Naive thymus-derived CD4-positive, alpha-beta T cell (primary cell): Measurements from ENCODE around the gene NTM. TPM values are rescaled to one million over a fixed set of nuclear protein-coding genes. Genes with fewer than 3 reads are reported as not detected.

Experiments used
- ATAC-seq: fragments of 150-1000 bp; cut with Tn5 transposase; 2 replicates; pipeline ENCODE4 v1.10.0; 2021; ENCODE audit warnings: mild to moderate bottlenecking, moderate library complexity
- CTCF ChIA-PET: fragments of 350-600 bp; sonication (Branson Sonifier 250); formaldehyde crosslinking; loops from one replicate; lab custom pipeline; 2021; ENCODE audit warnings: antibody characterized with exemption; lab: Charles Lee
- POLR2A ChIA-PET: fragments of 350-600 bp; sonication (Branson Sonifier 250); formaldehyde crosslinking; loops from one replicate; lab custom pipeline; 2021; ENCODE audit warnings: antibody characterized with exemption, inconsistent platforms; lab: Charles Lee
- DNase-seq, 9 donors: peaks; one replicate each; pipeline versions ENCODE4 v3.0.0 to v3.0.0-alpha.2; 2020 to 2022; ENCODE audit warnings: mixed read lengths in 1 of 9
- H3K27ac ChIP-seq: one replicate; pipeline ENCODE4 v1.7.0; 2013; ENCODE audit warnings: mild to moderate bottlenecking, low read depth, low read length, moderate library complexity
- H3K27me3 ChIP-seq, 2 donors: one replicate each; pipeline ENCODE4 v1.7.0; 2013; ENCODE audit warnings: low read length in 2 of 2, mild to moderate bottlenecking in 2 of 2, moderate library complexity in 2 of 2; ENCODE audit not compliant: control insufficient read depth in 2 of 2, insufficient read depth in 2 of 2
- H3K36me3 ChIP-seq, 3 experiments: 1 replicate in 2 of 3; 2 replicates in 1 of 3; pipeline ENCODE4 v1.7.0; 2013; ENCODE audit warnings: low read length in 3 of 3, mild to moderate bottlenecking in 3 of 3, moderate library complexity in 1 of 3; ENCODE audit not compliant: insufficient read depth in 3 of 3, control insufficient read depth in 2 of 3
- H3K4me1 ChIP-seq, 2 donors: one replicate each; pipeline ENCODE4 v1.7.0; 2013; ENCODE audit warnings: low read length in 2 of 2, mild to moderate bottlenecking in 2 of 2, moderate library complexity in 1 of 2; ENCODE audit not compliant: control insufficient read depth in 2 of 2, insufficient read depth in 2 of 2
- H3K4me3 ChIP-seq: 2 replicates; pipeline ENCODE4 v1.7.0; 2013; ENCODE audit warnings: mild to moderate bottlenecking, low read length
- H3K9me3 ChIP-seq, 3 experiments: 1 replicate in 2 of 3; 2 replicates in 1 of 3; pipeline ENCODE4 v1.7.0; 2013; ENCODE audit warnings: low read length in 3 of 3; ENCODE audit not compliant: control insufficient read depth in 2 of 3
- H3K27ac Mint-ChIP-seq, 9 donors: one replicate each; pipeline ENCODE4 v1.8.0; 2020 to 2022; ENCODE audit warnings: mixed read lengths in 9 of 9, mild to moderate bottlenecking in 8 of 9, moderate library complexity in 5 of 9, inconsistent platforms in 2 of 9
- H3K27me3 Mint-ChIP-seq, 5 donors: one replicate each; pipeline ENCODE4 v1.8.0; 2021 to 2022; ENCODE audit warnings: mixed read lengths in 5 of 5, mild to moderate bottlenecking in 1 of 5
- H3K36me3 Mint-ChIP-seq, 5 donors: one replicate each; pipeline ENCODE4 v1.8.0; 2020 to 2022; ENCODE audit warnings: mixed read lengths in 5 of 5, mild to moderate bottlenecking in 3 of 5, inconsistent platforms in 1 of 5
- H3K4me1 Mint-ChIP-seq, 7 donors: one replicate each; pipeline ENCODE4 v1.8.0; 2020 to 2022; ENCODE audit warnings: mixed read lengths in 7 of 7, mild to moderate bottlenecking in 3 of 7, inconsistent platforms in 1 of 7
- H3K4me3 Mint-ChIP-seq, 10 donors: one replicate each; pipeline ENCODE4 v1.8.0; 2020 to 2022; ENCODE audit warnings: mild to moderate bottlenecking in 10 of 10, mixed read lengths in 10 of 10, moderate library complexity in 6 of 10, inconsistent platforms in 2 of 10
- H3K9me3 Mint-ChIP-seq, 11 donors: one replicate each; pipeline ENCODE4 v1.8.0; 2020 to 2022; ENCODE audit warnings: mixed read lengths in 11 of 11, mild to moderate bottlenecking in 4 of 11, inconsistent platforms in 1 of 11, moderate library complexity in 1 of 11
- intact Hi-C, 2 donors: fragments of 100-400 bp; cut with micrococcal nuclease; formaldehyde crosslinking; loops; one replicate each; pipeline ENCODE4 v1.15.1; 2023
- polyA plus RNA-seq, 2 donors: library from polyadenylated mRNA; unstranded; fragments of 300-500 nt; fragmentation: Illumina TruSeq; gene quantifications; one replicate each; pipeline ENCODE4 v1.2.3, GENCODE V29; 2021
- total RNA-seq, 6 experiments: library from RNA in 5 of 6; stranded (reverse) in 5 of 6; gene quantifications; 1 replicate in 5 of 6; 2 replicates in 1 of 6; pipeline ENCODE4 v1.2.3 and lab custom pipeline; 2021 to 2026

The NTM gene
- total and polyA plus RNA-seq, 7 experiments from 2014 or later = not detected

GRCh38 chr11:132242632-132243031 is 872.2 kb downstream of the NTM start:
- no peaks in the 10 kb centered on the region for H3K36me3 Mint-ChIP-seq
- no peaks in the 10 kb centered on the region for H3K4me1 Mint-ChIP-seq
- no peaks in the 10 kb centered on the region for H3K9me3 ChIP-seq
- CTCF ChIA-PET = no interaction called here
- no peaks in the 10 kb centered on the region for H3K27me3 Mint-ChIP-seq
- no peak overlapping the region for H3K4me3 Mint-ChIP-seq
- H3K4me3 ChIP-seq = no peak overlapping the region
- no peaks in the 10 kb centered on the region for H3K27me3 ChIP-seq
- H3K27ac ChIP-seq = no peak overlapping the region
- no peak overlapping the region for H3K27ac Mint-ChIP-seq
- POLR2A ChIA-PET = interaction anchor here (0.6 kb wide), 1 partner anchor 586 kb away, joined by 3 read pairs; no protein-coding TSS in a partner anchor
- intact Hi-C loops = loop anchor here in 1 of 2 donors (10.0 kb wide), 1 partner anchor 58 kb away; no protein-coding TSS in a partner anchor
- peaks cover 0 to 8% (median 1%) of the 10 kb centered on the region in 11 donors for H3K9me3 Mint-ChIP-seq
- ATAC-seq (no peak), DNase-seq (no peak)
- H3K4me1 ChIP-seq = no peaks in the 10 kb centered on the region
- no peaks in the 10 kb centered on the region for H3K36me3 ChIP-seq

GRCh38 chr11:132244846-132245245 is 874.4 kb downstream of the NTM start:
- H3K27me3 ChIP-seq = no peaks in the 10 kb centered on the region
- intact Hi-C loops = loop anchor here in 1 of 2 donors (10.0 kb wide), 1 partner anchor 60 kb away; no protein-coding TSS in a partner anchor
- Mint-ChIP-seq H3K4me1 (no peaks in the 10 kb centered on the region), H3K4me3 (no peak overlapping the region), H3K9me3 (peaks cover 0 to 9% (median 3%) of the 10 kb centered on the region in 11 donors), H3K27ac (no peak overlapping the region), H3K27me3 (no peaks in the 10 kb centered on the region), H3K36me3 (no peaks in the 10 kb centered on the region)
- H3K27ac ChIP-seq = no peak overlapping the region
- H3K4me1 ChIP-seq = no peaks in the 10 kb centered on the region
- no peak overlapping the region for H3K4me3 ChIP-seq
- POLR2A ChIA-PET = no interaction called here
- H3K36me3 ChIP-seq = no peaks in the 10 kb centered on the region
- DNase-seq (no peak), ATAC-seq (no peak)
- CTCF ChIA-PET = no interaction called here
- no peaks in the 10 kb centered on the region for H3K9me3 ChIP-seq

- POLR2A ChIA-PET = no interaction called here
- no peaks in the 10 kb centered on the region for H3K36me3 Mint-ChIP-seq
- intact Hi-C loops = loop anchor here in 1 of 2 donors (10.0 kb wide), 1 partner anchor 61 kb away; no protein-coding TSS in a partner anchor
- Histone ChIP-seq H3K27ac (no peak overlapping the region), H3K27me3 (no peaks in the 10 kb centered on the region), H3K9me3 (no peaks in the 10 kb centered on the region), H3K36me3 (no peaks in the 10 kb centered on the region), H3K4me3 (no peak overlapping the region), H3K4me1 (no peaks in the 10 kb centered on the region)
- H3K4me1 Mint-ChIP-seq = no peaks in the 10 kb centered on the region
- no peak overlapping the region for H3K4me3 Mint-ChIP-seq
- CTCF ChIA-PET = no interaction called here
- ATAC-seq (no peak), DNase-seq (no peak)
- no peaks in the 10 kb centered on the region for H3K27me3 Mint-ChIP-seq
- H3K27ac Mint-ChIP-seq = no peak overlapping the region
- peaks cover 0 to 15% (median 4%) of the 10 kb centered on the region in 11 donors for H3K9me3 Mint-ChIP-seq
These were observed 875.3 kb downstream of the NTM start for GRCh38 chr11:132245403-132246385.

GRCh38 chr11:132248580-132248979 is 878.2 kb downstream of the NTM start:
- CTCF ChIA-PET = no interaction called here
- DNase-seq = no peak
- H3K27ac ChIP-seq = no peak overlapping the region
- no peaks in the 10 kb centered on the region for H3K4me1 Mint-ChIP-seq
- no peak overlapping the region for H3K4me3 ChIP-seq
- H3K4me3 Mint-ChIP-seq = no peak overlapping the region
- H3K4me1 ChIP-seq = no peaks in the 10 kb centered on the region
- H3K9me3 ChIP-seq = no peaks in the 10 kb centered on the region
- intact Hi-C loops = loop anchor here in 1 of 2 donors (10.0 kb wide), 1 partner anchor 64 kb away; no protein-coding TSS in a partner anchor
- no peaks in the 10 kb centered on the region for H3K36me3 ChIP-seq
- H3K9me3 Mint-ChIP-seq = peaks cover 2 to 15% (median 4%) of the 10 kb centered on the region in 11 donors
- no peaks in the 10 kb centered on the region for H3K27me3 Mint-ChIP-seq
- no peaks in the 10 kb centered on the region for H3K27me3 ChIP-seq
- no peak overlapping the region for H3K27ac Mint-ChIP-seq
- POLR2A ChIA-PET = no interaction called here
- no peak for ATAC-seq
- H3K36me3 Mint-ChIP-seq = no peaks in the 10 kb centered on the region

- no peaks in the 10 kb centered on the region for H3K27me3 Mint-ChIP-seq
These were observed 878.8 kb downstream of the NTM start for GRCh38 chr11:132249256-132249655.

GRCh38 chr11:132251061-132251460 is 880.6 kb downstream of the NTM start:
- no peak for ATAC-seq
- no peak overlapping the region for H3K27ac Mint-ChIP-seq
- Histone ChIP-seq H3K27ac (no peak overlapping the region), H3K9me3 (no peaks in the 10 kb centered on the region), H3K36me3 (no peaks in the 10 kb centered on the region), H3K27me3 (no peaks in the 10 kb centered on the region), H3K4me3 (no peak overlapping the region), H3K4me1 (no peaks in the 10 kb centered on the region)
- no peaks in the 10 kb centered on the region for H3K36me3 Mint-ChIP-seq
- CTCF ChIA-PET = no interaction called here
- H3K4me1 Mint-ChIP-seq = no peaks in the 10 kb centered on the region
- DNase-seq = no peak
- intact Hi-C loops = no loop called here
- POLR2A ChIA-PET = no interaction called here
- peaks cover 2 to 15% (median 4%) of the 10 kb centered on the region in 11 donors for H3K9me3 Mint-ChIP-seq
- H3K27me3 Mint-ChIP-seq = no peaks in the 10 kb centered on the region
- H3K4me3 Mint-ChIP-seq = no peak overlapping the region

More at GRCh38 chr11:132249256-132249655, 878.8 kb downstream of the NTM start:
- Histone ChIP-seq H3K4me1 (no peaks in the 10 kb centered on the region), H3K27ac (no peak overlapping the region), H3K9me3 (no peaks in the 10 kb centered on the region), H3K36me3 (no peaks in the 10 kb centered on the region), H3K27me3 (no peaks in the 10 kb centered on the region), H3K4me3 (no peak overlapping the region)
- Mint-ChIP-seq H3K4me3 (no peak overlapping the region), H3K9me3 (peaks cover 2 to 15% (median 4%) of the 10 kb centered on the region in 11 donors), H3K4me1 (no peaks in the 10 kb centered on the region), H3K36me3 (no peaks in the 10 kb centered on the region), H3K27ac (no peak overlapping the region)
- CTCF ChIA-PET = no interaction called here
- intact Hi-C loops = loop anchor here in 1 of 2 donors (10.0 kb wide), 1 partner anchor 64 kb away; no protein-coding TSS in a partner anchor
- POLR2A ChIA-PET = no interaction called here
- ATAC-seq (no peak), DNase-seq (no peak)
